PC-9 (cell line): ENCODE measurements around the gene FBXL17. TPM values are rescaled to one million over a fixed set of nuclear protein-coding genes. Genes with fewer than 3 reads are reported as not detected.

Experiments used
- BruUV-seq: library from RNA; stranded (reverse); fragments of 400-500 nt; replicated peaks from 2 replicates; lab custom pipeline; 2021; lab: Mats Ljungman, UMichigan
- CTCF ChIA-PET: fragments of 300-600 bp; sonication (Branson Sonifier 250); formaldehyde crosslinking; loops from one replicate; lab custom pipeline; 2022; ENCODE audit warnings: antibody characterized with exemption; lab: Charles Lee
- POLR2A ChIA-PET: fragments of 300-600 bp; sonication (Branson Sonifier 250); formaldehyde crosslinking; loops from one replicate; lab custom pipeline; 2022; ENCODE audit warnings: antibody characterized with exemption; ENCODE audit not compliant: unreplicated experiment; lab: Charles Lee
- DNase-seq, 2 experiments: peaks; one replicate each; pipeline versions ENCODE4 v3.0.0 to v3.0.0-alpha.2; 2015 to 2022; ENCODE audit warnings: mixed read lengths in 1 of 2
- H2AFZ ChIP-seq: fragments of 200-600 bp; sonication (generic); 2 replicates; pipeline ENCODE4 v1.8.1; 2017; ENCODE audit warnings: antibody characterized with exemption
- H3F3A ChIP-seq: fragments of 200-600 bp; sonication (generic); 2 replicates; pipeline ENCODE4 v1.8.1; 2017; ENCODE audit warnings: antibody characterized with exemption, mild to moderate bottlenecking, low read depth; ENCODE audit not compliant: insufficient read depth
- H3K27ac ChIP-seq: fragments of 200-600 bp; sonication (generic); 2 replicates; pipeline ENCODE4 v1.6.1; 2016; ENCODE audit warnings: mixed run types
- H3K27me3 ChIP-seq: fragments of 200-600 bp; sonication (generic); 2 replicates; pipeline ENCODE4 v1.6.1; 2016; ENCODE audit warnings: low read depth, mixed run types; ENCODE audit not compliant: insufficient read depth
- H3K36me3 ChIP-seq: fragments of 200-600 bp; sonication (generic); 2 replicates; pipeline ENCODE4 v1.6.1; 2016; ENCODE audit warnings: low read depth, mixed run types
- H3K4me1 ChIP-seq: fragments of 200-600 bp; sonication (generic); replicated peaks from 2 replicates; pipeline ENCODE4 v1.6.1; 2016; ENCODE audit warnings: mixed run types; ENCODE audit not compliant: insufficient read depth
- H3K4me2 ChIP-seq: fragments of 200-600 bp; sonication (generic); 2 replicates; pipeline ENCODE4 v1.6.1; 2017; ENCODE audit warnings: mixed run types
- H3K4me3 ChIP-seq: fragments of 200-600 bp; sonication (generic); 2 replicates; pipeline ENCODE4 v1.6.1; 2016; ENCODE audit warnings: mixed run types
- H3K79me2 ChIP-seq: fragments of 200-600 bp; sonication (generic); 2 replicates; pipeline ENCODE4 v1.6.1; 2017; ENCODE audit warnings: low read depth, mixed run types
- H3K9me2 ChIP-seq: fragments of 200-600 bp; sonication (generic); 2 replicates; pipeline ENCODE4 v1.8.1; 2017; ENCODE audit warnings: mild to moderate bottlenecking; ENCODE audit not compliant: insufficient read depth
- H3K9me3 ChIP-seq: fragments of 200-600 bp; sonication (generic); 2 replicates; pipeline ENCODE4 v1.8.1; 2016; ENCODE audit warnings: low read depth; ENCODE audit not compliant: insufficient read depth
- H4K20me1 ChIP-seq: fragments of 200-600 bp; sonication (generic); 2 replicates; pipeline ENCODE4 v1.8.1; 2017; ENCODE audit not compliant: insufficient read depth
- EZH2 ChIP-seq: fragments of 200-600 bp; sonication (generic); IDR thresholded peaks from 2 replicates; pipeline ENCODE4 v1.8.0; 2017; ENCODE audit warnings: antibody characterized with exemption, low read depth
- intact Hi-C: fragments of 100-400 bp; cut with micrococcal nuclease; formaldehyde crosslinking; loops from one replicate; pipeline ENCODE4 v1.10.0; 2022; ENCODE audit not compliant: unreplicated experiment
- total RNA-seq: library from RNA; stranded (reverse); gene quantifications from 2 replicates; pipeline ENCODE4 v1.2.3, GENCODE V29; 2021
- TF ChIP-seq, protein P1 (sequence below): fragments of 200-600 bp; sonication (generic); conservative IDR thresholded peaks from 2 replicates; pipeline ENCODE4 v1.6.1; 2017; ENCODE audit warnings: mixed run types, antibody characterized with exemption, mild to moderate bottlenecking, moderate library complexity

The FBXL17 gene
- total RNA-seq, 1 experiment from 2014 or later: 19.5 TPM

DNA sequence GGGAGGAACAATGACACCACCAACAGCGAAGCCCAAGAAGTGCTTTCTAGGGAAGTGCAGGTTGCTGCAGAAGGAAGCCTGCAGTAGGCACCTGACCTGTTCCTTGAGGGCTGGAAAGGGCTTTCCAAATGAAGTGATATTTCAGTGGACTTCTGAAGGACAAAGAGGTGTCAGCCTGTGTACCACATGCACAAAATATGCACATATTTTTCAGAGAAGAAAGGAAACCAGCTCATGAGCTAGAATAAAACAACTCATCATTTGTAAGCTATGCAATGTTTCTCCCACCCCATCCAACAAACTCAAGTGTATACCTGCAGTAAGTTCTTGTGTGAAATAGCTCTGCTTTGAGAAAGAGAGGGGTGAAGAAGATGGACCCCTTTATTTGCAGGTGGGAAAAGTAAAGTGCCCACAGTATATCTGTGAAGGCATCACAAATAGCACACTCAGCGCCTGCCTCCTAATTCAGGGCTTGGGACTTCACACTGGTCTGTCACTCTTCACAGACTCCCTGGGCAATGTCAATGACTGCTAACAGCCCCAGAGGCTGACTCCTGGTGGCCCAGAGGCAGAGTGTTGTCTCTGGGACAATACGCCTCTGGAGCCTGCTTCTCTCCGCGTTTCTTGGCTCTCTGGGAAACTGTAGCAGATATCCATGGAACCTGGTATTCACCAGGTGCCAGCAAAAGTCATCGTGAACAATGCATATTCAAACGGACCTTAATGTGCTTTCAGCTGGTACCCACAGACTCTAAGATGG, 513.1 kb downstream of the FBXL17 start:
- peaks cover 15% of the 10 kb centered on the region for H3K4me1 ChIP-seq
- ChIA-PET POLR2A (interaction anchor here (0.6 kb wide), 1 partner anchor 734 kb away, joined by 3 read pairs; no protein-coding TSS in a partner anchor), CTCF (no interaction called here)
- H3K27ac ChIP-seq: 0 out of 2 replicates have a peak overlapping the region, but pooled peaks have one; percentile 48
- H3K9me2 ChIP-seq: no peaks in the 10 kb centered on the region
- peak overlapping the region; percentile 46 for H3K4me2 ChIP-seq
- no peak overlapping the region for H3K4me3 ChIP-seq
- H2AFZ ChIP-seq: no peak overlapping the region
- H3K79me2 ChIP-seq: no peaks in the 10 kb centered on the region
- peaks cover 13% of the 10 kb centered on the region; the same call in 1 of the 2 replicates for H3F3A ChIP-seq
- H4K20me1 ChIP-seq: no peaks in the 10 kb centered on the region
- no peak for DNase-seq
- intact Hi-C loops: no loop called here
- no peaks in the 10 kb centered on the region for H3K36me3 ChIP-seq
- TF ChIP-seq, protein P1, sequence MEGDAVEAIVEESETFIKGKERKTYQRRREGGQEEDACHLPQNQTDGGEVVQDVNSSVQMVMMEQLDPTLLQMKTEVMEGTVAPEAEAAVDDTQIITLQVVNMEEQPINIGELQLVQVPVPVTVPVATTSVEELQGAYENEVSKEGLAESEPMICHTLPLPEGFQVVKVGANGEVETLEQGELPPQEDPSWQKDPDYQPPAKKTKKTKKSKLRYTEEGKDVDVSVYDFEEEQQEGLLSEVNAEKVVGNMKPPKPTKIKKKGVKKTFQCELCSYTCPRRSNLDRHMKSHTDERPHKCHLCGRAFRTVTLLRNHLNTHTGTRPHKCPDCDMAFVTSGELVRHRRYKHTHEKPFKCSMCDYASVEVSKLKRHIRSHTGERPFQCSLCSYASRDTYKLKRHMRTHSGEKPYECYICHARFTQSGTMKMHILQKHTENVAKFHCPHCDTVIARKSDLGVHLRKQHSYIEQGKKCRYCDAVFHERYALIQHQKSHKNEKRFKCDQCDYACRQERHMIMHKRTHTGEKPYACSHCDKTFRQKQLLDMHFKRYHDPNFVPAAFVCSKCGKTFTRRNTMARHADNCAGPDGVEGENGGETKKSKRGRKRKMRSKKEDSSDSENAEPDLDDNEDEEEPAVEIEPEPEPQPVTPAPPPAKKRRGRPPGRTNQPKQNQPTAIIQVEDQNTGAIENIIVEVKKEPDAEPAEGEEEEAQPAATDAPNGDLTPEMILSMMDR: no peak
- TF ChIP-seq EZH2: no peak
- H3K9me3 ChIP-seq: no peaks in the 10 kb centered on the region
- BruUV-seq: no TSS peak
- no peaks in the 10 kb centered on the region for H3K27me3 ChIP-seq

DNA sequence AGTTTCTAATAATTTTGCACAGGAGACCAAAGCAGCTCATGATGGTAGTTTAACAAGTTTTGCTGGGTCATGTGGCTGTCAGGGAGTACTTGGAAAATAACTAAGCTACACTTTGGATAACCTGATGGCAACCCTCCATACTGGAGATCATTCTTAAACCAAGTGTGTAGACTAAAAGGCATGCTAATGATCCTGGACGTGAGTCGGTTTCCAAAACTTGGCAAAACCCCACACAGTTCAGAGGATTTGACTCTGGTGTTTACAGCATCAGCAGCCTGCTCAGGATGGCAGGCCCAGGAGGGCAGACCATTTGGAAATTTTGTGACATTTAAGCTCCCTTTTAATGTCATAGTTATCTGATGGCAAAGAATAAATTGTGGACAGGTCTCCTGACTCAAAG, 514.6 kb downstream of the FBXL17 start:
- DNase-seq: no peak
- Histone ChIP-seq H3K4me2 (no peak overlapping the region), H3K4me3 (no peak overlapping the region), H2AFZ (no peak overlapping the region), H3K36me3 (no peaks in the 10 kb centered on the region), H3K4me1 (peaks cover 15% of the 10 kb centered on the region), H3K27ac (no peak overlapping the region), H3K9me3 (no peaks in the 10 kb centered on the region), H3K9me2 (no peaks in the 10 kb centered on the region), H3F3A (peaks cover 13% of the 10 kb centered on the region; the same call in 1 of the 2 replicates), H3K79me2 (no peaks in the 10 kb centered on the region), H3K27me3 (no peaks in the 10 kb centered on the region), H4K20me1 (no peaks in the 10 kb centered on the region)
- ChIA-PET CTCF (no interaction called here), POLR2A (no interaction called here)
- no TSS peak for BruUV-seq
- TF ChIP-seq, protein P1: no peak
- TF ChIP-seq EZH2: no peak
- intact Hi-C loops: no loop called here

DNA sequence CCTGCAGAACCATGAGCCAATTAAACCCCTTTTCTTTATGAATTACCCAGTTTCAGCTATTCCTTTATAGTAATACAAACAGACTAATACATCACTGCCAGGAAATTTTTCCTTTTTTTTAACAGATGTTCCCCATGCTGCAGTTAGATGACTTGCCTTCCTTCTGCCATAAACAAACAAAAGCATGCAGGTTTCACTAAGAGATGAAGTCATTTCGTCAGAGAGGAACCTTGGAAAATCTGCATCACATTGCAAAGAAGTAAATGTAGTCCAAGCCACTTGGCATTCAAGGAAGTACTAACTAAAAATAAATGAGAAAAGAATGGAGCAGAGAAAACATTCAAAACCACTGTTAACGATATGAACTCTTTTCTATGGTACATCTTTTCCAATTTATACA, 517.1 kb downstream of the FBXL17 start:
- Histone ChIP-seq H3K4me2 (no peak overlapping the region), H3F3A (peaks cover 8% of the 10 kb centered on the region; the same call in 1 of the 2 replicates), H3K9me3 (no peaks in the 10 kb centered on the region), H2AFZ (no peak overlapping the region), H3K79me2 (no peaks in the 10 kb centered on the region), H3K4me1 (peaks cover 9% of the 10 kb centered on the region), H3K4me3 (no peak overlapping the region), H3K36me3 (no peaks in the 10 kb centered on the region), H4K20me1 (no peaks in the 10 kb centered on the region), H3K9me2 (no peaks in the 10 kb centered on the region), H3K27me3 (no peaks in the 10 kb centered on the region), H3K27ac (no peak overlapping the region)
- no peak for DNase-seq
- TF ChIP-seq, protein P1: no peak
- no peak for TF ChIP-seq EZH2
- BruUV-seq: no TSS peak
- POLR2A ChIA-PET: no interaction called here
- CTCF ChIA-PET: no interaction called here
- intact Hi-C loops: no loop called here
